Prostate gland (tissue), 2 donors: Measurements from ENCODE around the gene PDGFC. TPM values are rescaled to one million over a fixed set of nuclear protein-coding genes. Genes with fewer than 3 reads are reported as not detected.

ENCODE experiments used
- DNase-seq: peaks from one replicate; pipeline ENCODE4 v3.0.0-alpha.2; 2019; ENCODE audit warnings: low spot score
- H3K27ac ChIP-seq, 2 donors: fragments of 200-600 bp; sonication (generic); 2 replicates each; pipeline ENCODE4 v1.5.1; 2017 to 2019
- H3K27me3 ChIP-seq: fragments of 200-600 bp; sonication (generic); replicated peaks from 2 replicates; pipeline ENCODE4 v1.5.1; 2019; ENCODE audit not compliant: insufficient read depth
- H3K36me3 ChIP-seq, 2 donors: fragments of 200-600 bp; sonication (generic); 1 replicate in 1 of 2; 2 replicates in 1 of 2; pipeline versions ENCODE4 v1.5.1 to v1.8.1; 2017 to 2019
- H3K4me1 ChIP-seq: fragments of 200-600 bp; sonication (generic); replicated peaks from 2 replicates; pipeline ENCODE4 v1.5.1; 2019
- H3K4me3 ChIP-seq, 2 donors: fragments of 200-600 bp; sonication (generic); 2 replicates each; pipeline ENCODE4 v1.5.1; 2017 to 2019
- H3K9me3 ChIP-seq: fragments of 200-600 bp; sonication (generic); 2 replicates; pipeline ENCODE4 v1.5.1; 2017
- CTCF ChIP-seq, 4 experiments: fragments of 200-600 bp in 2 of 4; fragments of 450-650 bp in 2 of 4; sonication (generic) in 2 of 4; IDR thresholded peaks; 1 replicate in 3 of 4; 2 replicates in 1 of 4; pipeline ENCODE4 v1.5.1; 2016 to 2019; ENCODE audit warnings: antibody characterized with exemption in 4 of 4, mild to moderate bottlenecking in 2 of 4, moderate library complexity in 2 of 4
- POLR2A ChIP-seq: fragments of 450-650 bp; IDR thresholded peaks from one replicate; pipeline ENCODE4 v1.6.1; 2016; ENCODE audit warnings: antibody characterized with exemption, mild to moderate bottlenecking
- POLR2AphosphoS5 ChIP-seq: sonication (generic); formaldehyde crosslinking; IDR thresholded peaks from one replicate; pipeline ENCODE4 v1.6.1; 2017; ENCODE audit warnings: antibody characterized with exemption
- WGBS: methylation state at CpG from one replicate; pipeline ENCODE4 v1.1.5; 2018; 5-methylcytosine and 5-hydroxymethylcytosine counted together
- intact Hi-C: fragments of 100-400 bp; cut with DNase I; formaldehyde crosslinking; loops from one replicate; pipeline ENCODE4 v1.14.2; 2022
- total RNA-seq, 2 donors: library from RNA; depleted of rRNA; stranded (reverse); fragments of >200 nt; gene quantifications; one replicate each; pipeline ENCODE4 v1.1.0, GENCODE V29; 2016

The PDGFC gene
- total RNA-seq, 2 donors from 2014 or later = 18.6 to 36.8 TPM

GRCh38 chr4:156966836-156967235 lies 4.8 kb downstream of the PDGFC start:
- TF ChIP-seq CTCF (IDR thresholded peaks at IDR 0.05) = no peak
- H3K27me3 ChIP-seq = no peaks in the 10 kb centered on the region
- H3K27ac ChIP-seq = no peak overlapping the region
- intact Hi-C loops = loop anchor here (5.0 to 10.0 kb wide), 2 partner anchors 675 to 1012 kb away; partner anchors contain the start of gene CTSO
- no peaks in the 10 kb centered on the region for H3K36me3 ChIP-seq
- no peak overlapping the region for H3K4me3 ChIP-seq
- no peak for DNase-seq
- no peaks in the 10 kb centered on the region for H3K9me3 ChIP-seq
- H3K4me1 ChIP-seq = no peaks in the 10 kb centered on the region
- 93% methylated on average over 2 of the region's 2 CpGs for WGBS

DNA sequence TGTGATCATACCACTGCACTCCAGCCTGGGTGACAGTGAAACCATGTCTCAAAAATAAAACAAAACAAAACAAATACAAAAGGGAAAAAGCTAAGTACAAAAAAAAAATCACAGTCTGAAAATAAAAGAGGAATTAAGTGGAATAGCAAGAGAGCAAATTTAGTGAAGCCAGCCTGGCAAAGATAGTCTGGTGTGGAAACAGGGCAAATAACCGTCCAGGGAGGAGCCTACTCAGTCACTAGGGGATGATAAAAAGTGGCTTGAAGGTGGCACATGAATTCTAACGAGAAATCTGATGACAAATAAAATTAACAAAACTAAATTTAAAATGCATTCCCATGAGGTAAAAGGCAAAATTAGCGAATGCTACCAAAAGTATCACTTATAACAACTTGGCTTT lies 8.2 kb downstream of the PDGFC start:
- intact Hi-C loops = loop anchor here (5.0 to 10.0 kb wide), 2 partner anchors 196 to 1009 kb away; partner anchors contain the start of gene CTSO
- no peaks in the 10 kb centered on the region for H3K27me3 ChIP-seq
- H3K4me3 ChIP-seq = no peak overlapping the region
- TF ChIP-seq POLR2A = no peak
- no peak for TF ChIP-seq POLR2AphosphoS5
- no peaks in the 10 kb centered on the region for H3K36me3 ChIP-seq
- no peaks in the 10 kb centered on the region for H3K4me1 ChIP-seq
- H3K27ac ChIP-seq = no peak overlapping the region
- WGBS = 84% methylated on average over 3 of the region's 3 CpGs
- H3K9me3 ChIP-seq = no peaks in the 10 kb centered on the region
- no peak for DNase-seq

GRCh38 chr4:156962528-156962974 lies 9.0 kb downstream of the PDGFC start:
- Histone ChIP-seq H3K27me3 (no peaks in the 10 kb centered on the region), H3K4me3 (no peak overlapping the region), H3K36me3 (no peaks in the 10 kb centered on the region), H3K27ac (peak overlapping the region in 1 of 2 donors; percentile 6), H3K4me1 (no peaks in the 10 kb centered on the region), H3K9me3 (no peaks in the 10 kb centered on the region)
- TF ChIP-seq POLR2AphosphoS5 = peak; percentile 44
- TF ChIP-seq POLR2A = no peak
- DNase-seq = no peak
- 33% methylated on average over 3 of the region's 3 CpGs for WGBS
- intact Hi-C loops = loop anchor here (5.0 to 10.0 kb wide), 2 partner anchors 195 to 1008 kb away; partner anchors contain the start of gene CTSO

GRCh38 chr4:156962058-156962358 lies 9.6 kb downstream of the PDGFC start:
- TF ChIP-seq CTCF (IDR thresholded peaks at IDR 0.05) = no peak
- TF ChIP-seq POLR2A = no peak
- TF ChIP-seq POLR2AphosphoS5 = no peak
- no peak for DNase-seq
- Histone ChIP-seq H3K9me3 (no peaks in the 10 kb centered on the region), H3K27me3 (no peaks in the 10 kb centered on the region), H3K36me3 (no peaks in the 10 kb centered on the region), H3K4me1 (no peaks in the 10 kb centered on the region), H3K4me3 (no peak overlapping the region), H3K27ac (peak overlapping the region in 1 of 2 donors; percentile 6)
- WGBS = 88% methylated on average over 3 of the region's 3 CpGs
- intact Hi-C loops = loop anchor here (5.0 to 10.0 kb wide), 2 partner anchors 195 to 1007 kb away; partner anchors contain the start of gene CTSO

DNA sequence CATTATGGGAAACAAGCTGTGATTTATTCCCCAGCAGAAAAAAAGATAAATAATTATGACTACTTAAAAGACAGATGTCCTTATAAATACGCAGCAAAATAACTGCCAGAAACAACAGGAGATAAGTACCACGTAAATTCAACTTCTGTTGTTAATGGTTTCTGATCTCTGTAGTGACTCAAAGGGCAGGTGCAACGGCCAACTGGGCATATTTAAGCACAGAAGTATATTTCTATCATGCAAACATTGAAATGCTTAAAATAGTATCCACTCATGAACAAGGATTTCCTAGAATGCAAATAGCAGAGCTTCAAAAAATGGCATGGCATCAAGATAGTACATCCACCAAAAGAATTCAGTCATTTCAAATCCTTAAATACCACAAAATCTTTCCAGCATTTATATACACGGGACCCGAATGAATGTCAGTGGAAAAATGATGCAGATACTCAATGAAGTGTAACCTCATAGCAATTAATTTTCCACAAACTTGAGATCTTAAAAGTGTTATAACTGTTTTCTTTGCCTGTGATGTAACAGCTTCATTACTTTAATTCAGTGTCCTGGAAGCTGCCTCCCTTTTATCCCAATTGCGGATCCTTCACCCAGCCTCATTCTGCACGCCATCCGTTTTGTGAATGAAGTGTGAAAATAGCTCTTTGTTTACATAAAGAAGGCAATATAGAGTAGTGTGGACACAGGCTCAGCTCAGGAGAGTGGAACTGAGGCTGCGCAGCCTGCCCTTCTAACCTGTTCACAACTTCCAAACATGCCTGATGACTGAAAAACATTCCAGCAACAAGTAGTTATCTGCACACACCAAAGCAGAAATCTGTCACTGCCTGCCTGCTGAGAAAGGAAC lies 10.2 kb downstream of the PDGFC start:
- intact Hi-C loops = loop anchor here (5.0 to 10.0 kb wide), 2 partner anchors 194 to 1007 kb away; partner anchors contain the start of gene CTSO
- no peak for TF ChIP-seq POLR2A
- no peak for TF ChIP-seq POLR2AphosphoS5
- TF ChIP-seq CTCF (IDR thresholded peaks at IDR 0.05) = no peak
- peak overlapping the region in 1 of 2 donors; percentile 6 for H3K27ac ChIP-seq
- DNase-seq = no peak
- H3K36me3 ChIP-seq = no peaks in the 10 kb centered on the region
- 81% methylated on average over 9 of the region's 9 CpGs for WGBS
- H3K4me1 ChIP-seq = no peaks in the 10 kb centered on the region
- no peaks in the 10 kb centered on the region for H3K27me3 ChIP-seq
- no peak overlapping the region for H3K4me3 ChIP-seq
- no peaks in the 10 kb centered on the region for H3K9me3 ChIP-seq

- TF ChIP-seq POLR2A = no peak
- TF ChIP-seq POLR2AphosphoS5 = no peak
- no peak for DNase-seq
- Histone ChIP-seq H3K36me3 (no peaks in the 10 kb centered on the region), H3K4me3 (no peak overlapping the region), H3K27ac (no peak overlapping the region), H3K9me3 (no peaks in the 10 kb centered on the region), H3K4me1 (no peaks in the 10 kb centered on the region), H3K27me3 (no peaks in the 10 kb centered on the region)
- WGBS = 33% methylated on average over 3 of the region's 3 CpGs
- intact Hi-C loops = no loop called here
Measured at GRCh38 chr4:156959298-156959702, 12.3 kb downstream of the PDGFC start.
